GM21737 (cell line): ENCODE measurements around the gene TPM2.
"Not testable (repeated sequence)": the region's sequence is repeated elsewhere in the genome, so short reads cannot be mapped to it uniquely, and the experiment has no call there.

ENCODE experiments used
- ATAC-seq: cut with Tn5 transposase; IDR thresholded peaks from one replicate; pipeline ENCODE4 v1.9.1; 2021; ENCODE audit warnings: mild to moderate bottlenecking, moderate library complexity; ENCODE audit not compliant: unreplicated experiment

Gene TPM2

GRCh38 chr9:35656831-35657545 is 32.7 kb downstream of the TPM2 start:
- no peak for ATAC-seq

- no peak for ATAC-seq
Measured at GRCh38 chr9:35656348-35656747, 33.4 kb downstream of the TPM2 start.

GRCh38 chr9:35653611-35654010 is 36.1 kb downstream of the TPM2 start:
- no peak for ATAC-seq

DNA sequence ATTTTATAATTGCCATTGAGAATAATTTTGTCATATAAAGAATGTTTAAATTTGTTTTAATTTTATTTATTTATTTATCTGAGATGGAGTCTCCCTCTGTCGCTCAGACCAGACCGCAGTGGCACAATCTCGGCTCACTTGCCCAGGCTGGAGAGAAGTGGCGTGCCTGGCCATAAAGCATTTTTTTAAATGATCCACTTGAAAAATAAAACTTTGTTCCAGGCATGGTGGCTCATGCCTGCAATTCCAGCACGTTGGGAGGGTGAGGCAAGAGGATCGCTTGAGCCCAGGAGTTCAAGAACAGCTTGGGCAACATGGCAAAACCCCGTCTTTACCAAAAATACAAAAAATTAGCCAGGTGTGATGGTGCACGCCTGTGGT is 36.9 kb downstream of the TPM2 start:
- ATAC-seq, result no peak

DNA sequence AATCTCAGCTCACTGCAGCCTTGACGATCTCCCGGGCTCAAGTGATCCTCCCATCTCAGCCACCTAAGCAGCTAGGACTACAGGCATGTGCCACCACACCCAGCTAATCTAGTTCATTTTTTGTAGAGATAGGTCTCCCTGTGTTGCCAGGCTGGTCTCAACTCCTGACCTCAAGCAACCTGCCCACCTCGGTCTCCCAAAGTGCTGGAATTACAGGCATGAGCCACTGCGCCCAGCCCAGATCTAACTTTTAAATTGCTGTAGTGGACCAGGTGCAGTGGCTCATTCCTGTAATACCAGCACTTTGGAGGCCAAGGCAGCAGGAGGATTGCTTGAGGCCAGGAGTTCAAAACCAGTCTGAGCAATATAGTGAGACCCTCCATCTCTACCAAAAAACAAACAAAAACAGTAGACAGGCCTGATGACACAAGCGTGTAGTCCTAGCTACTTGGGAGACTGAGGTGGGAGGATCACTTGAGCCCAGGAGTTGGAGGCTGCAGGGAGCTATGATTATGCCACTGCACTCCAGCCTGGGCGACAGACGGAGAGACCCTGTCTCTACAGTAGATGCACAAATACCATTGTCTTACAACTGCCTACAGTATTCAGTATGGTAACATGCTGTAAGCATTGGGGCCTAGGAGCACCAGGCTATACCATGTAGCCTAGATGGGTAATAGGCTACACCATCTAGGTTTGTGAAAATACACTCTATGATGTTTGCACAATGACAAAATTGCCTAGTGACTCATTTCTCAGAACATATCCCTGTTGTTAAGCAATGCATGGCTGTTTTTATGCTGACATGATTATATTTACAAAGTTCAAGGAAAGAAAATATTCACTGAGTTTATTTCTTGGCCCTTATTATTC is 37.5 kb downstream of the TPM2 start:
- ATAC-seq, result no peak

GRCh38 chr9:35650341-35651158 is 39.2 kb downstream of the TPM2 start, which contains the start of gene SIT1:
Gene SIT1 (minus strand): TSS chr9:35650931. CDS start chr9:35650853, 78 bp downstream.
- no peak for ATAC-seq

DNA sequence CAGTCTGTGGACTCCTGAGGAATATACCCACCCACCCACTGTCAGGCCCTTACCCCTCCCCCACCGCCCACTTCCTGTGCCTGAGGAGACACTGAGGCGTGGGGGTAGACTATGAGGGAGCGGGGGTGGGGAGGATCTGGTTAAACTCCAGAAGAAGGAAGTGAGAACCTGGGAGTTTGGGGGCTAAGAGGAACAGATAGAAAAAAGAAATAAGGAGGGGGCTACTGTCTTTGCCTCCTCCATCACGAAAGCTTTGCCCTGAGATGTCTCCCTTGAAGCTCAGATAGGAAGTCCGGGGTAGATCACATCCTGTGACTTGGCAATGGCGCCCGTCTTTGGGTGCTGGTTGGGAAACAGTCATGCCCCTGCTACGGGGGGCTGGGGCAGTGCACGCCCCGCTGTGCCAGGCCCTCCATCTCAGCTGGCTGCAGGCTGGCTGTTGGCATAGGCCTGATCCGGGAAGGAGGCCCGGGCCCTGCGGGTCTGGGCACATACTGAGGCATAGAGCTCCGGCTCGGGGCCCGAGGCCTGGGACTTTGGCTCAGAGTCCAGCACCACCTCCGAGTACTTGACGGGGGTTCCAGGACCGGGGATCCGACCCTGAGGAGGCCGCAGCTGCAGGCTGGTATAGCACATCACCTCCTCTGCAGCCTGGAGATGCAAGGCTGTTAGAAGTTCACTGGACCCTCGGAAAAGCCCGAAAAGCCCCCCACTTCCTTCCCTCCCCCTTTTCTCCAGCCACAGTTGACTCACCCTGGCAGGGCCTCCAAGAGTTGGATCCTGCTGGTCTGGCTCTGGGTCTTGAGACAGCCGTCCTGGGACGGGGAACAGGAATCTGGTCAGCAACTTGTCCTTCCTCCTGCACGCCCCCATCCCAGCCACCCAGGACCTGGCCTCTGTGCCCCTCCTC is 40.0 kb downstream of the TPM2 start:
- ATAC-seq, result no peak

DNA sequence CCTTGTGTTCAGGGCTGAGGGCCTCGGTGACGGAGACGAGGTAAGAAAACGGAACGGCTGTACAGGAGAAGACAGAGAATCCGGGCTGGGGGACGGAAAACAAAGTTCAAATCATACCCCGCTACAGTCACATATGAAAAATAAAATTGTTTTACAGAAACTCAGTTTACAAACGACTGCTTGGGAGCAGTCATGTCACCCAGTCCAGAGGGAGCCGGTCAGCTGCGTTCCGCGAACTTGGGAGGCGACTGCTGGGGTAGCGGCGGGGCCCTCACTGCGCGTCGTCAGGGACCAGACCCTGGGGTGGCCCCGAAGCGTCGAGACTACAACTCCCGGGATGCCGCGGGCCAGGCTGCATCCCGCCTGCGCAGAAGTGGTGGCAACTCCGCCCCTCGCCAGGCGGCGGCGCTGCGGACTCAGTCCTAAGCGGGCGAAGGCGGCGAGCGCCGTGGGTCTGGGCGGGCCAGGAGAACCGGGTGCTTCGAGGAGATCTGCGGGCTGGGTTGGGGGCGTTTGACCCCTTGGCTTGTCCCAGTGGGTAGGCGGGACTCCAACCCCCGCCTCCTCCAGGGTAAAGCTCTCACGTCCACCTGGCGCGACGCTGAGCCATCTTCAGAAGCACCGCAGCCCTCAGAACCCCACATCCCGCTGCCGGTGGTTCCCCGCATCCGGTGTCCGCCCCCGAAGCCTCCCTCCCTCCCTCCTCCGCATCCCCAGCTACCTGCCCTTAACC is 43.0 kb downstream of the TPM2 start:
- ATAC-seq, result peak; percentile 84

DNA sequence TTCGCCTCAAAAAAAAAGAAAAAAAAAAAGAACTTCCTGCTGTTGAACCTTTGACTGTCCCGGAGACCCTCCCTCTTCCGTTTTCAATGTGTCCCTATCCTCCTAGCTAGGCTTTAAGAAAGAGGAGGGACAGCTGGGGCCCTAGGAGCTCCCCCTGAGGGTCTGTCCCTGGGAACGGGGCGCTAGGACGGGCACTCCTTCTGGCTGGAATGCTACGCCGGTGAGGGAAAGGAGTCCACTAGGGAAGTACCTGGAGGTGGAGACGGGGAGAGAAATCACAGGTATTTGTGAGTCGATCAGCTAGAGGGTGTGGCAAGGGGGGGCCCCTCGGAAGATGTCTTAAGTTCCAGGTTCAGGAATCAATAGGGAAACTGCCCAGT is 43.6 kb downstream of the TPM2 start:
- ATAC-seq, result no peak

DNA sequence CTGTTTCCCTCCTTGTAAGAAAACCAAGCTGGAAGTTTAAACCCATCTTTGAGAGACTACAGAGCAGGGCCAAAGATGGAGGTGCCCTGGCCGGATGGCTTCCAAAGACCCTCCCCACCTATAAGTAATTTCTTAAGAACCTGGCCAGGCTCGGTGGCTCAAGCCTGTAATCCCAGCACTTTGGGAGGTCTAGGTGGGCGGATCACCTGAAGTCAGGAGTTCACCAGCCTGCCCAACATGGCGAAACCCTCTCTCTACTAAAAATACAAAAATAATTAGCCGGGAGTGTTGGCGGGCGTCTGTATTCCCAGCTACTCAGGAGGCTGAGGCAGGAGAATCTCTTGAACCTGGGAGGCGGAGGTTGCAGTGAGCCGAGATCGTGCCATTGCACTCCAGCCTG is 44.0 kb downstream of the TPM2 start:
- not testable (repeated sequence) for ATAC-seq

DNA sequence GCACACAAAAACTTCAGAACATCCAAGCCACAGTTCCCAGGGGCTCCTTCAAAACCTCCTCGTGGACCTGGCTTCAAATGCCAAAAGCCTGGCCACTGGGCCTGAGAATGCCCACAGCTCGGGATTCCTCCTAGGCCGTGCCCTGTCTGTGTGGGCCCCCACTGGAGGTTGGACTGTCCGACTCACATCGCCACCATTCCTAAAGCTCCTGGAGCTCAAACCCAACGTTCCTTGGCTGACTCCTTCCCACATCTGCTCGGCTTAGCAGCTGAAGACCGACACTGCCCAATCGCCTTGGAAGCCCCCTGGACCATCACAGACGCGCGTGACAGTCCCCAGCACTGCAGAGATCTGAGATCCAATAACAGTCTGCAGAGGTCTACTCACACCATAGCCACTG is 46.7 kb downstream of the TPM2 start:
- no peak for ATAC-seq

GRCh38 chr9:35641478-35641877 is 48.2 kb downstream of the TPM2 start:
- ATAC-seq, result not testable (repeated sequence)

- ATAC-seq, result not testable (repeated sequence)
Measured at GRCh38 chr9:35640431-35640830, 49.3 kb downstream of the TPM2 start.

DNA sequence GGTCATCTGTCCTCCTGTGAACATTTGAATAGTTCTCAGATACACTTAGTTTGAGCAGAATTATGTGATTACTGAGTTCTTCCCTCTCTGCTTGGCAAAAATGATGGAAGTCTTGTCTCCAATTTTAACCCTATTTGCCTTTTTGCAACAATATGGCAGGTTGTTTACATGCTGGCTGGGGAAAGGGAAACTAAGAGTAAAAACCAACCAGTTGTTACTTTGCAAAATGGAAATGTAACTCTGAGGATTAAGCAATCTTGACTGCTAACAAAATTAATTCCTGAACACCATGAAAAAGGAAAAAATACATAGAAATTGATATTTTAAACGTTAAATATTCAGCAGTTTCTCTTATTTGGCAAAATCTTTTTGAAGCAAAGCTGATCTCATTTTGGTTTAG is 50.1 kb downstream of the TPM2 start:
- ATAC-seq, result no peak

DNA sequence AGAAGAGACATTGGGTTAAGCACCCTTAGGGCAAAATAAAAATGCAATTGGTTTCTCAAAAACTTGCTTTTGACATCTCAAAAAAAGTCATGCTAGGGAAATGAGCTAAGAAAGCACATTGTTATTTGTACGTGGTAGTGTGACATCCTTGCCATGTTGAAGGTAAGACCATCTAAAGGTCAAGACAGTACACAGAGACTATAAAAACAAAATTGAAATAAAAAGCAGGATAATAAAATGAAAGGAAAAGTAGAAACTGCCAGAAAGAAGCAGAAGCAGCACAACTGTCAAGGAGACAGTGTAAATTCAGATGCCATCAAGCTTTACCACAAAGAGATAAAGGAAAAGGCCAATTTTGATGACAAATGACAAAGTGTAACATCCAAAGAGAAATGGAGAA is 50.5 kb downstream of the TPM2 start:
- ATAC-seq, result not testable (repeated sequence)

- not testable (repeated sequence) for ATAC-seq
Measured at GRCh38 chr9:35638751-35639150, 51.0 kb downstream of the TPM2 start.

DNA sequence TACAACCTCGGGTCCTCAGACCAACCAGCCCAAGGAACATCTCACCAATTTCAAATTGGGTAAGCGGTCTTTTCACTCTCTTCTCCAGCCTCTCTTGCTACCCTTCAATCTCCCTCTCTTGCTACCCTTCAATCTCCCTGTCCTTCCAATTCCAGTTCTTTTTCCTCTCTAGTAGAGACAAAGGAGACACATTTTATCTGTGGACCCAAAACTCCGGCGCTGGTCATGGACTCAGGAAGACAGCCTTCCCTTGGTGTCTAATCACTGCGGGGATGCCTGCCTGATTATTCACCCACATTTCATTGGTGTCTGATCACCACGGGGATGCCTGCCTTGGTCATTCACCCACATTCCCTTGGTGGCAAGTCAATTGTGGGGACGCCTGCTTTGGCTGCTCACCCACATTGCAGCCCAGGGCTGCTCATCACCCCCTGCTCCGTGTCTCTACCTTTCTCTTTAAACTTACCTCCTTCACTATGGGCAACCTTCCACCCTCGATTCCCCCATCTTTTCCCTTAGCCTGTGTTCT is 52.2 kb downstream of the TPM2 start:
- ATAC-seq, result not testable (repeated sequence)

DNA sequence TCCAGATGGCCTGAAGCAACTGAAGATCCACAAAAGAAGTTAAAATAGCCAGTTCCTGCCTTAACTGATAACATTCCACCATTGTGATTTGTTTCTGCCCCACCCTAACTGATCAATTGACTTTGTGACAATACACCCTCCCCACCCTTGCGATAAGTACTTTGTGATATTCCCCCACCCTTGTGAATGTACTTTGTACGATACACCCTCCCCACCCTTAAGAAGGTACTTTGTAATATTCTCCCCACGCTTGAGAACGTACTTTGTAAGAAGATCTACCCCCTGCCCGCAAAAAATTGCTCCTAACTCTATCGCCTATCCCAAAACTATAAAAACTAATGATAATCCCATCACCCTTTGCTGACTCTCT is 52.9 kb downstream of the TPM2 start:
- ATAC-seq, result not testable (repeated sequence)

DNA sequence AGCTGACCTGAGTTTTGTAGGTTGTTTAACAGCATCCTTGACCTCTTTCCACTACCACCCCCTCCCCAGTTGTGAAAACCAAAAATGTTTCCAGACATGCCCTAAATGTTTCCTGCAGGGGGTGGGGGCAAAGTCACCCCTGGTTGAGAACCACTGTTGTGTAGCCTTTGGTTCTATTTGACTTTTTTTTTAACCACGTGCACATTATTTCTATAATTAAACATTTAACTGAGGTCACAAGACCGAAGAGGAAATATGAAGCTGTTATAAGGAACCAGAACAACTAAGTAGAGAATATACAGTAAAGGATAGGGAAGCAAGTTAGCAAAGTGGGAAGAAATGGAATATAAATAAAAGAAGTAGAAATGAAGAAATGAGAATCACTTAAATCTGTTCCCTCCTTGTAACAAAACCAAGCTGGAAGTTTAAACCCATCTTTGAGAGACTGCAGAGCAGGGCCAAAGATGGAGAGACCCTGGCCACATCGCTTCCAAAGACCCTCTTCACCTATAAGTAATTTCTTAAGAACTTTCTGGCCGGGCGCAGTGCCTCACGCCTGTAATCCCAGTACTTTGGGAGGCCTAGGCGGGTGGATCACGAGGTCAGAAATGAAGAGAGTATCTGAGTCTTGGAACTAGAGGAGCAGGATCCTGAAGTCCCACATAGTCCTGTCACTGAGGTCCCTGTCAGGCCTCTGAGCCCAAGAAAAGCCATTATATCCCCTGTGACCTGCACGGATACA is 53.4 kb downstream of the TPM2 start:
- ATAC-seq, result no peak
